ENCODE data around the gene HAX1. TPM values are rescaled to one million over a fixed set of nuclear protein-coding genes. Genes with fewer than 3 reads are reported as not detected.
A peak's percentile ranks its signal among the peaks of the same experiment; 100 is the strongest.
"Not testable (repeated sequence)": the region's sequence is repeated elsewhere in the genome, so short reads cannot be mapped to it uniquely, and the experiment has no call there.

The HAX1 gene
- polyA plus RNA-seq, 4 donors: 63.2 to 131 (median 119) TPM

DNA sequence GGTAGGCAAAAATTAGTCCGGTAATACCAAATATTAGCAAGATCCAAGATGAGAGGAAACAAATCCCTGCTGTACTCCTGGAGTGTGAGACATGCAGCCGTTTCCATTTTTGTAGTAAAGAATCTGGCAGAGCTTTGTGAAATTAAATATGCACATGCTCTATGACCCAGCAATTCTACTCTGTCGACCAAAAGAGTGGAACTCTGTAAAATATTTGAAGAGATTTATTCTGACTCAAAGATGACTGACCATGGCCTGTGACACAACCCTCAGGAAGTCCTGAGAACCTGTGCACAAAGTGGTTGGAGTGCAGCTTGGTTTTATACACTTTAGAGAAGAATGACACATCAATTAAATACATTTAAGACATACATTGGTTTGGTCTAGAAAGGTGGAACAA is 16.2 kb downstream of the HAX1 start:
- no peak for DNase-seq
- no peak for FAIRE-seq
- Histone ChIP-seq H3K27ac (ENCODE audit: low read depth in 1 of 3, low read length in 2 of 3) (no peak overlapping the region), H3K27me3 (ENCODE audit: control insufficient read depth in 3 of 3, insufficient read depth in 3 of 3, low read length in 3 of 3) (no peaks in the 10 kb centered on the region), H3K4me1 (ENCODE audit: control insufficient read depth in 3 of 3, insufficient read depth in 2 of 3, low read depth in 1 of 3, low read length in 2 of 3) (no peaks in the 10 kb centered on the region), H3K4me3 (ENCODE audit: low read depth in 1 of 3, low read length in 3 of 3) (no peak overlapping the region), H3K9me3 (ENCODE audit: control insufficient read depth in 2 of 2, insufficient read depth in 1 of 2, low read depth in 1 of 2, low read length in 1 of 2) (peaks cover 0 to 8% of the 10 kb centered on the region in 2 donors), H3K36me3 (ENCODE audit: control insufficient read depth in 3 of 3, insufficient read depth in 2 of 3, low read depth in 1 of 3, low read length in 3 of 3) (no peaks in the 10 kb centered on the region)
- WGBS, 3 donors: 62 to 74% (median 70%) methylated on average over 3 of the region's 3 CpGs

- Histone ChIP-seq H3K27me3 (ENCODE audit: control insufficient read depth in 3 of 3, insufficient read depth in 3 of 3, low read length in 3 of 3) (no peaks in the 10 kb centered on the region), H3K9me3 (ENCODE audit: control insufficient read depth in 2 of 2, insufficient read depth in 1 of 2, low read depth in 1 of 2, low read length in 1 of 2) (peaks cover 0 to 21% of the 10 kb centered on the region in 2 donors), H3K4me1 (ENCODE audit: control insufficient read depth in 3 of 3, insufficient read depth in 2 of 3, low read depth in 1 of 3, low read length in 2 of 3) (no peaks in the 10 kb centered on the region), H3K36me3 (ENCODE audit: control insufficient read depth in 3 of 3, insufficient read depth in 2 of 3, low read depth in 1 of 3, low read length in 3 of 3) (no peaks in the 10 kb centered on the region), H3K27ac (ENCODE audit: low read depth in 1 of 3, low read length in 2 of 3) (no peak overlapping the region), H3K4me3 (ENCODE audit: low read depth in 1 of 3, low read length in 3 of 3) (no peak overlapping the region)
- no peak for FAIRE-seq
- WGBS, 3 donors: 86 to 92% (median 87%) methylated on average over 1 of the region's 1 CpG
- no peak for DNase-seq
Measured at GRCh38 chr1:154290921-154291320, 18.5 kb downstream of the HAX1 start.

GRCh38 chr1:154295408-154296235 is 23.2 kb downstream of the HAX1 start:
- DNase-seq (no peak), FAIRE-seq (no peak)
- WGBS, 3 donors: 72 to 83% (median 81%) methylated on average over 8 of the region's 8 CpGs
- Histone ChIP-seq H3K9me3 (ENCODE audit: control insufficient read depth in 2 of 2, insufficient read depth in 1 of 2, low read depth in 1 of 2, low read length in 1 of 2) (peaks cover 0 to 28% of the 10 kb centered on the region in 2 donors), H3K36me3 (ENCODE audit: control insufficient read depth in 3 of 3, insufficient read depth in 2 of 3, low read depth in 1 of 3, low read length in 3 of 3) (no peaks in the 10 kb centered on the region), H3K4me1 (ENCODE audit: control insufficient read depth in 3 of 3, insufficient read depth in 2 of 3, low read depth in 1 of 3, low read length in 2 of 3) (no peaks in the 10 kb centered on the region), H3K27ac (ENCODE audit: low read depth in 1 of 3, low read length in 2 of 3) (no peak overlapping the region), H3K27me3 (ENCODE audit: control insufficient read depth in 3 of 3, insufficient read depth in 3 of 3, low read length in 3 of 3) (no peaks in the 10 kb centered on the region), H3K4me3 (ENCODE audit: low read depth in 1 of 3, low read length in 3 of 3) (no peak overlapping the region)

DNA sequence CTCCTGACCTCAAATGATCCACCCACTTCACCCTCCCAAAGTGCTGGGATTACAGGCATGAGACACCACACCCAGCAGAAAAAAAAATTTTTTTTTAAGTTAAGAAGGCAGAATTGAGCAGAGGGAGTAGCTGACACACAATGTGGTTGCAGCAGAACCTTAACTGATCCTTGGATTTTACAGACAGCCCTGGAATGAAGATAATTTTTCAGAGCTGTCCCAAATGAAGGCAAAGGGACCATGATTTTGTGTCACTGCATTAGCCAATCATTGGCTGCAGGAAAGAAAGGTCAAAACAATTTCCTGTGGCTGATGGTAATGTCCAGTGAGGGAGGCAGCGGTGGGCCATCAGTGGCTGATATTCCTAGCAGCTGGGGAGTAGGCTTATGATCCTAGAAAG is 29.2 kb downstream of the HAX1 start:
- FAIRE-seq: no peak
- Histone ChIP-seq H3K4me3 (ENCODE audit: low read depth in 1 of 3, low read length in 3 of 3) (no peak overlapping the region), H3K27ac (ENCODE audit: low read depth in 1 of 3, low read length in 2 of 3) (no peak overlapping the region), H3K4me1 (ENCODE audit: control insufficient read depth in 3 of 3, insufficient read depth in 2 of 3, low read depth in 1 of 3, low read length in 2 of 3) (no peaks in the 10 kb centered on the region), H3K27me3 (ENCODE audit: control insufficient read depth in 3 of 3, insufficient read depth in 3 of 3, low read length in 3 of 3) (no peaks in the 10 kb centered on the region), H3K9me3 (ENCODE audit: control insufficient read depth in 2 of 2, insufficient read depth in 1 of 2, low read depth in 1 of 2, low read length in 1 of 2) (peaks cover 0 to 8% of the 10 kb centered on the region in 2 donors), H3K36me3 (ENCODE audit: control insufficient read depth in 3 of 3, insufficient read depth in 2 of 3, low read depth in 1 of 3, low read length in 3 of 3) (no peaks in the 10 kb centered on the region)
- DNase-seq: no peak
- WGBS, 3 donors: 68 to 96% (median 93%) methylated on average over 1 of the region's 1 CpG

GRCh38 chr1:154304664-154305337 is 32.4 kb downstream of the HAX1 start:
- peaks cover 0 to 8% of the 10 kb centered on the region in 2 donors for H3K9me3 ChIP-seq (ENCODE audit: control insufficient read depth in 2 of 2, insufficient read depth in 1 of 2, low read depth in 1 of 2, low read length in 1 of 2)
- no peak overlapping the region for H3K4me3 ChIP-seq (ENCODE audit: low read depth in 1 of 3, low read length in 3 of 3)
- 80 to 83% (median 80%) methylated on average over 9 of the region's 9 CpGs for WGBS, 3 donors
- FAIRE-seq: no peak
- H3K27me3 ChIP-seq (ENCODE audit: control insufficient read depth in 3 of 3, insufficient read depth in 3 of 3, low read length in 3 of 3): no peaks in the 10 kb centered on the region
- DNase-seq: no peak
- H3K4me1 ChIP-seq (ENCODE audit: control insufficient read depth in 3 of 3, insufficient read depth in 2 of 3, low read depth in 1 of 3, low read length in 2 of 3): no peaks in the 10 kb centered on the region
- H3K36me3 ChIP-seq (ENCODE audit: control insufficient read depth in 3 of 3, insufficient read depth in 2 of 3, low read depth in 1 of 3, low read length in 3 of 3): no peaks in the 10 kb centered on the region
- no peak overlapping the region for H3K27ac ChIP-seq (ENCODE audit: low read depth in 1 of 3, low read length in 2 of 3)

DNA sequence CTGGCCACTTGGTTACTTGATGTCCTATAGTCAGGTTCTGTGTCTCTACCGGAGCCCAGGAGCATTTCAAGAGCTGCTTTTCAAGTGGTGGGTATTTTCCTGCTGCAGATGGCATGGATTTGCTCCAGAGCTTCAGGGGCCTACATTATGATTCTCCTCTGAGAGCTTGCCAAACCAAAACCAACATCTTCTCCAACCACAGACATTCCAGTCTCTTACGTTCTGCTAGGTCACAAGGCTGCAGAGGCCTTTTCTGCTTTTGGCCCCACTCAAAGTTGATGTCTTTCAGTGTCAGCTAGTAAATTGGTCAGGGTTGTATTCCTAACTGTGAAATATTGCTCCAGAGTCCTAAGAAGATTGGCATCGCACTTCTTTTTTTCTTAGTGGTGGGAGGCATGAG is 33.7 kb downstream of the HAX1 start:
- 89 to 90% (median 89%) methylated on average over 3 of the region's 3 CpGs for WGBS, 3 donors
- H3K4me3 ChIP-seq (ENCODE audit: low read depth in 1 of 3, low read length in 3 of 3): no peak overlapping the region
- no peaks in the 10 kb centered on the region for H3K36me3 ChIP-seq (ENCODE audit: control insufficient read depth in 3 of 3, insufficient read depth in 2 of 3, low read depth in 1 of 3, low read length in 3 of 3)
- no peak overlapping the region for H3K27ac ChIP-seq (ENCODE audit: low read depth in 1 of 3, low read length in 2 of 3)
- no peaks in the 10 kb centered on the region for H3K4me1 ChIP-seq (ENCODE audit: control insufficient read depth in 3 of 3, insufficient read depth in 2 of 3, low read depth in 1 of 3, low read length in 2 of 3)
- peaks cover 0 to 8% of the 10 kb centered on the region in 2 donors for H3K9me3 ChIP-seq (ENCODE audit: control insufficient read depth in 2 of 2, insufficient read depth in 1 of 2, low read depth in 1 of 2, low read length in 1 of 2)
- H3K27me3 ChIP-seq (ENCODE audit: control insufficient read depth in 3 of 3, insufficient read depth in 3 of 3, low read length in 3 of 3): no peaks in the 10 kb centered on the region
- no peak for DNase-seq
- FAIRE-seq: no peak

DNA sequence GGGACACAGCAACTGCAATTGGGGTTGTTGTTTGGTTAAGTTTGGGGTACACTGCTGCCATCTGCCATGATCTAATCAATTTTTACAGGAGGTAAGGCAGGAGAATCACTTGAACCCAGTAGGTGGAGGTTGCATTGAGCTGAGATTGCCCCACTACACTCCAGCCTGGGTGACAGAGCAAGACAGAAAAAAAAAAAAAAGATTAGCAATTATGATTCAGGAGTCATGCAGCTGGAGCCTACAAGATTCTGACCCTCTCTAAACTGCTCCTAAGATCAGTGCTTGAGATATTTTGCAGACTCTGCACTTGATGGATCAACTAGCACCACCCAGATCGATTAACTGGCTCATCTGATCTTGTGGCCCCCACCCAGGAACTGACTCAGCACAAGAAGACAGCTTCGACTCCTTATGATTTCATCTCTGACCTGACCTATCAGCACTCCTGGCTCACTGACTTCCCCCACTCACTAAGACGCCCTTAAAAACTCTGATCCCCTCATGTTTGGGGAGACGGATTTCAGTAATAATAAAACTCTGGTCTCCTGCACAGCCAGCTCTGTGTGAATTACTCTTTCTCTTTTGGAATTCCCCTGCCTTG is 35.3 kb downstream of the HAX1 start:
- FAIRE-seq; H3K9me3 ChIP-seq (ENCODE audit: control insufficient read depth in 2 of 2, insufficient read depth in 1 of 2, low read depth in 1 of 2, low read length in 1 of 2); H3K4me1 ChIP-seq (ENCODE audit: control insufficient read depth in 3 of 3, insufficient read depth in 2 of 3, low read depth in 1 of 3, low read length in 2 of 3); H3K27me3 ChIP-seq (ENCODE audit: control insufficient read depth in 3 of 3, insufficient read depth in 3 of 3, low read length in 3 of 3); H3K27ac ChIP-seq (ENCODE audit: low read depth in 1 of 3, low read length in 2 of 3); H3K4me3 ChIP-seq (ENCODE audit: low read depth in 1 of 3, low read length in 3 of 3); H3K36me3 ChIP-seq (ENCODE audit: control insufficient read depth in 3 of 3, insufficient read depth in 2 of 3, low read depth in 1 of 3, low read length in 3 of 3): not testable (repeated sequence)
- DNase-seq: peak in 1 of 2 donors; percentile 33
- WGBS, 3 donors: 40 to 52% (median 51%) methylated on average over 4 of the region's 4 CpGs

- not testable (repeated sequence) for FAIRE-seq; H3K4me1 ChIP-seq (ENCODE audit: control insufficient read depth in 3 of 3, insufficient read depth in 2 of 3, low read depth in 1 of 3, low read length in 2 of 3); H3K27me3 ChIP-seq (ENCODE audit: control insufficient read depth in 3 of 3, insufficient read depth in 3 of 3, low read length in 3 of 3); H3K9me3 ChIP-seq (ENCODE audit: control insufficient read depth in 2 of 2, insufficient read depth in 1 of 2, low read depth in 1 of 2, low read length in 1 of 2); DNase-seq; H3K4me3 ChIP-seq (ENCODE audit: low read depth in 1 of 3, low read length in 3 of 3); H3K27ac ChIP-seq (ENCODE audit: low read depth in 1 of 3, low read length in 2 of 3); H3K36me3 ChIP-seq (ENCODE audit: control insufficient read depth in 3 of 3, insufficient read depth in 2 of 3, low read depth in 1 of 3, low read length in 3 of 3)
- 81 to 91% (median 83%) methylated on average over 7 of the region's 7 CpGs for WGBS, 3 donors
Measured at GRCh38 chr1:154309136-154309535, 36.7 kb downstream of the HAX1 start.
